ENCODE data around the gene KLF6. TPM values are rescaled to one million over a fixed set of nuclear protein-coding genes. Genes with fewer than 3 reads are reported as not detected.
A peak's percentile ranks its signal among the peaks of the same experiment; 100 is the strongest.

The KLF6 gene
- total and polyA plus RNA-seq, 2 donors (not counting 1 experiment from before 2014, with no cell fraction given), result 175 to 921 TPM

DNA sequence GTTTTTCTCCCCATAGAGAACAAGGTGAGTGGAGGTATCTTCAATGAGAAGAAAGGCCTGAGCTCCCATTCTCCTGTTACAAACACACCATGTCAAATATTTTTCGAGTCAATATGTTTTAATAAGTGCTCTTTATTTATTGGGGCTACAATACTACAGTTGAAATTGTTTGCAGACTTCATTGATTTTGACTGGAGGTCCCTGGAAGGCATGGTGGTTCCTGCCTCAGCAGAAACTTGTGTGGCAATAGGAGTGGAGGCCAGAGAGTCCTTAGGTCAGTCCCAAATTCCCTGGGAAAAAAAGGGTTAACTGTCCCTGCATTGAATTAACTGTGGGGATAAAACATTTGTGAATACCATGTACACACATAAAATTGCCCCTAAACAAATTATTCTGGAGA is 22.7 kb downstream of the KLF6 start:
- Histone ChIP-seq H3K27ac (ENCODE audit: low read length in 2 of 2) (no peak overlapping the region), H3K4me1 (ENCODE audit: control insufficient read depth in 2 of 2, insufficient read depth in 2 of 2, low read length in 2 of 2) (peaks cover 60 to 73% of the 10 kb centered on the region in 2 donors), H3K9me3 (ENCODE audit: control extremely low read depth in 1 of 3, control insufficient read depth in 2 of 3, insufficient read depth in 1 of 3, low read length in 2 of 3) (peaks cover 0 to 30% (median 10%) of the 10 kb centered on the region in 3 donors), H3K79me2 (ENCODE audit: control insufficient read depth, insufficient read depth, low read length) (peaks cover 5% of the 10 kb centered on the region), H3K9ac (ENCODE audit: low read length) (no peak overlapping the region), H3K4me3 (ENCODE audit: control extremely low read depth in 1 of 5, extremely low read depth in 1 of 5, insufficient read depth in 1 of 5, low read depth in 2 of 5, low read length in 4 of 5) (no peak overlapping the region), H4K20me1 (ENCODE audit: control insufficient read depth, insufficient read depth, low read length, poor library complexity, severe bottlenecking) (no peaks in the 10 kb centered on the region), H2AFZ (ENCODE audit: insufficient read depth, low read depth, low read length, poor library complexity, severe bottlenecking) (no peak overlapping the region), H3K27me3 (replicated peaks in 1 of 4; ENCODE audit: control extremely low read depth in 1 of 4, control insufficient read depth in 3 of 4, insufficient read depth in 4 of 4, low read length in 3 of 4) (no peaks in the 10 kb centered on the region), H3K36me3 (replicated peaks in 1 of 2; ENCODE audit: control extremely low read depth in 1 of 2, control insufficient read depth in 1 of 2, extremely low read depth in 1 of 2, insufficient read depth in 2 of 2, low read length in 1 of 2) (no peaks in the 10 kb centered on the region), H3K4me2 (replicated peaks; ENCODE audit: low read depth, low read length, poor library complexity, severe bottlenecking) (no peak overlapping the region)
- WGBS (ENCODE audit: insufficient coverage), result no CpG with 5 or more reads among the region's 1 CpG
- Mint-ChIP-seq H3K27me3 (no peaks in the 10 kb centered on the region), H3K27ac (peak overlapping the region; percentile 70), H3K4me3 (no peak overlapping the region), H3K9me3 (ENCODE audit: insufficient read depth) (peaks cover 1% of the 10 kb centered on the region), H3K4me1 (peaks cover 81% of the 10 kb centered on the region)
- ATAC-seq (ENCODE audit: low read depth), result no peak
- no peak for DNase-seq
- ChIA-PET POLR2A (interaction anchor here (2.0 to 3.8 kb wide), 2 partner anchors 20 to 23 kb away, joined by 17 to 21 read pairs; partner anchors contain the start of gene KLF6), CTCF (interaction anchor here (1.5 to 1.8 kb wide), 3 partner anchors 15 to 43 kb away, joined by 4 to 10 read pairs (median 9); partner anchors contain the start of gene KLF6)
- intact Hi-C loops (cut with micrococcal nuclease), result loop anchor here (5.0 kb wide), 1 partner anchor 365 kb away; no protein-coding TSS in a partner anchor
- no peak for TF ChIP-seq CTCF (IDR thresholded peaks at IDR 0.05)
- TF ChIP-seq EZH2 (IDR thresholded peaks at IDR 0.05; ENCODE audit: borderline replicate concordance, insufficient read depth, low read depth, low read length, poor library complexity, severe bottlenecking), result no peak

- Mint-ChIP-seq H3K4me3 (no peak overlapping the region), H3K27ac (peak overlapping the region; percentile 70), H3K4me1 (peaks cover 85% of the 10 kb centered on the region), H3K27me3 (no peaks in the 10 kb centered on the region), H3K9me3 (ENCODE audit: insufficient read depth) (peaks cover 1% of the 10 kb centered on the region)
- H3K4me2 ChIP-seq (replicated peaks; ENCODE audit: low read depth, low read length, poor library complexity, severe bottlenecking), result no peak overlapping the region
- intact Hi-C loops (cut with micrococcal nuclease), result loop anchor here (1.0 to 5.0 kb wide), 7 partner anchors 13 to 365 kb away; no protein-coding TSS in a partner anchor
- H2AFZ ChIP-seq (ENCODE audit: insufficient read depth, low read depth, low read length, poor library complexity, severe bottlenecking), result no peak overlapping the region
- ATAC-seq (ENCODE audit: low read depth) (no peak), DNase-seq (no peak)
- ChIA-PET POLR2A (interaction anchor here (0.5 to 3.8 kb wide), 5 partner anchors 20 to 285 kb away, joined by 3 to 22 read pairs (median 17); partner anchors contain the start of gene KLF6), CTCF (interaction anchor here (0.6 to 1.8 kb wide), 5 partner anchors 16 to 895 kb away, joined by 3 to 10 read pairs (median 6); partner anchors contain the start of gene KLF6)
- no peaks in the 10 kb centered on the region for H3K27me3 ChIP-seq (replicated peaks in 1 of 4; ENCODE audit: control extremely low read depth in 1 of 4, control insufficient read depth in 3 of 4, insufficient read depth in 4 of 4, low read length in 3 of 4)
- H3K27ac ChIP-seq (ENCODE audit: low read length in 2 of 2), result peak overlapping the region; percentile 79 to 82
- H3K4me3 ChIP-seq (ENCODE audit: control extremely low read depth in 1 of 5, extremely low read depth in 1 of 5, insufficient read depth in 1 of 5, low read depth in 2 of 5, low read length in 4 of 5), result peak overlapping the region in 1 of 5 experiments; percentile 25
- no peaks in the 10 kb centered on the region for H4K20me1 ChIP-seq (ENCODE audit: control insufficient read depth, insufficient read depth, low read length, poor library complexity, severe bottlenecking)
- peaks cover 0 to 30% (median 10%) of the 10 kb centered on the region in 3 donors for H3K9me3 ChIP-seq (ENCODE audit: control extremely low read depth in 1 of 3, control insufficient read depth in 2 of 3, insufficient read depth in 1 of 3, low read length in 2 of 3)
- peaks cover 64 to 77% of the 10 kb centered on the region in 2 donors for H3K4me1 ChIP-seq (ENCODE audit: control insufficient read depth in 2 of 2, insufficient read depth in 2 of 2, low read length in 2 of 2)
- no peak overlapping the region for H3K9ac ChIP-seq (ENCODE audit: low read length)
- TF ChIP-seq CTCF (IDR thresholded peaks at IDR 0.05), result no peak
- TF ChIP-seq EZH2 (IDR thresholded peaks at IDR 0.05; ENCODE audit: borderline replicate concordance, insufficient read depth, low read depth, low read length, poor library complexity, severe bottlenecking), result no peak
- H3K79me2 ChIP-seq (ENCODE audit: control insufficient read depth, insufficient read depth, low read length), result peaks cover 5% of the 10 kb centered on the region
- 100% methylated on average over 1 of the region's 5 CpGs for WGBS (ENCODE audit: insufficient coverage)
- H3K36me3 ChIP-seq (replicated peaks in 1 of 2; ENCODE audit: control extremely low read depth in 1 of 2, control insufficient read depth in 1 of 2, extremely low read depth in 1 of 2, insufficient read depth in 2 of 2, low read length in 1 of 2), result no peaks in the 10 kb centered on the region
Observed at GRCh38 chr10:3761904-3762303, 23.1 kb downstream of the KLF6 start.
